Endodermal cell (in vitro differentiated cells): Measurements from ENCODE around the gene ARAP2. TPM values are rescaled to one million over a fixed set of nuclear protein-coding genes. Genes with fewer than 3 reads are reported as not detected.
A peak's percentile ranks its signal among the peaks of the same experiment; 100 is the strongest.

ENCODE experiments used
- DNase-seq: peaks from one replicate; pipeline ENCODE4 v3.0.0-alpha.2; 2017
- H3K27ac ChIP-seq: 2 replicates; pipeline ENCODE4 v1.5.1; 2013; ENCODE audit warnings: mild to moderate bottlenecking, low read depth, low read length, moderate library complexity
- H3K27me3 ChIP-seq: 2 replicates; pipeline ENCODE4 v1.6.1; 2013; ENCODE audit warnings: mild to moderate bottlenecking, low read length, moderate library complexity; ENCODE audit not compliant: insufficient read depth, control insufficient read depth, poor library complexity, severe bottlenecking
- H3K36me3 ChIP-seq: 2 replicates; pipeline ENCODE4 v1.7.0; 2013; ENCODE audit warnings: mild to moderate bottlenecking, low read length, moderate library complexity; ENCODE audit not compliant: control insufficient read depth, insufficient read depth
- H3K4me1 ChIP-seq: one replicate; pipeline ENCODE4 v1.7.0; 2013; ENCODE audit warnings: low read length; ENCODE audit not compliant: control insufficient read depth, insufficient read depth
- H3K4me3 ChIP-seq: 2 replicates; pipeline ENCODE4 v1.5.1; 2013; ENCODE audit warnings: mild to moderate bottlenecking, low read length, moderate library complexity
- H3K9ac ChIP-seq: 2 replicates; pipeline ENCODE4 v1.6.1; 2013; ENCODE audit warnings: mild to moderate bottlenecking, low read length, moderate library complexity; ENCODE audit not compliant: poor library complexity, severe bottlenecking; ENCODE audit errors: extremely low read depth
- H3K9me3 ChIP-seq: 2 replicates; pipeline ENCODE4 v1.6.1; 2013; ENCODE audit warnings: mild to moderate bottlenecking, low read length, moderate library complexity; ENCODE audit not compliant: control insufficient read depth
- H3K27ac Mint-ChIP-seq: 2 replicates; pipeline ENCODE4 v1.8.0; 2020; ENCODE audit warnings: mixed read lengths
- H3K27me3 Mint-ChIP-seq: 2 replicates; pipeline ENCODE4 v1.8.0; 2021; ENCODE audit warnings: mild to moderate bottlenecking, mixed read lengths; ENCODE audit not compliant: insufficient read depth
- H3K36me3 Mint-ChIP-seq: 2 replicates; pipeline ENCODE4 v1.8.0; 2020; ENCODE audit warnings: low read depth, mixed read lengths
- H3K4me1 Mint-ChIP-seq: 2 replicates; pipeline ENCODE4 v1.8.0; 2020; ENCODE audit warnings: mixed read lengths
- H3K4me3 Mint-ChIP-seq: 2 replicates; pipeline ENCODE4 v1.8.0; 2020; ENCODE audit warnings: mild to moderate bottlenecking, moderate library complexity, mixed read lengths
- H3K9me3 Mint-ChIP-seq: 2 replicates; pipeline ENCODE4 v1.8.0; 2020; ENCODE audit warnings: mild to moderate bottlenecking, mixed read lengths
- WGBS, 2 experiments: methylation state at CpG; one replicate each; pipeline versions ENCODE4 v1.1.5 to v1.1.7; 2013; ENCODE audit warnings: missing lambda C conversion rate in 2 of 2, mixed read lengths in 1 of 2; ENCODE audit not compliant: insufficient coverage in 1 of 2, insufficient read length in 1 of 2; 5-methylcytosine and 5-hydroxymethylcytosine counted together
- total RNA-seq, 2 donors: library from RNA; stranded (reverse); fragmentation: NEBNext Ultra II Directional in 1 of 2; extraction: Animal tissue kit (Norgen Biotek cat#: 25700) in 1 of 2; gene quantifications; 2 replicates in 1 of 2; 3 replicates in 1 of 2; pipeline ENCODE4 v1.2.1, GENCODE V29; 2021
- TF ChIP-seq, protein P1 (sequence below): fragments of 200-600 bp; sonication (generic); conservative IDR thresholded peaks from 2 replicates; pipeline ENCODE4 v1.5.0; 2021; ENCODE audit warnings: antibody characterized with exemption, mild to moderate bottlenecking

Gene ARAP2
- total RNA-seq, 2 donors from 2014 or later: 2.2 to 5.5 TPM

DNA sequence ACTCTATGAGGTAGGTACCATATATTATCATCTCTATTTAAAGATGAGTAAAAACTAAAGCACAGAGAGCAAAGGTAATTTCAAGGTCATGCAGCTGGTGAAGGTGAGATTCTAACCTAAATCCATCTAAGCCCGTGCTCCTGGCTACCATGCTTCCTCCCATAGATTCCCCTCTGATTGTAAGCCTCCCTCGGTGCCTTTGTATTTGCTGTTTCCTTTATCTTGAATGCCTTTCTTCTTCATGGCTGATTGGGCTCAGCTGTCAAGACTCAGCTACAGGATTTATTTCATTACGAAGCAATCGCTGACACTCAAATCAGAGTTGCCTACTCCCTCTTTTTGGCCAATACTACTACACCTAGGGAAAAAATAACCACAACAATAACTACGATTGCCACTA lies 217.1 kb downstream of the ARAP2 start:
- Mint-ChIP-seq H3K27ac (no peak overlapping the region), H3K4me3 (no peak overlapping the region), H3K27me3 (no peaks in the 10 kb centered on the region), H3K9me3 (no peaks in the 10 kb centered on the region), H3K36me3 (no peaks in the 10 kb centered on the region), H3K4me1 (peaks cover 29% of the 10 kb centered on the region)
- 27 to 30% methylated on average over 3 to 5 of the region's 5 CpGs for WGBS, 2 experiments
- Histone ChIP-seq H3K4me1 (peaks cover 7% of the 10 kb centered on the region), H3K27ac (peak overlapping the region; percentile 59), H3K27me3 (no peaks in the 10 kb centered on the region), H3K36me3 (no peaks in the 10 kb centered on the region), H3K4me3 (peak overlapping the region; percentile 16), H3K9me3 (no peaks in the 10 kb centered on the region), H3K9ac (no peak overlapping the region)
- TF ChIP-seq, protein P1, sequence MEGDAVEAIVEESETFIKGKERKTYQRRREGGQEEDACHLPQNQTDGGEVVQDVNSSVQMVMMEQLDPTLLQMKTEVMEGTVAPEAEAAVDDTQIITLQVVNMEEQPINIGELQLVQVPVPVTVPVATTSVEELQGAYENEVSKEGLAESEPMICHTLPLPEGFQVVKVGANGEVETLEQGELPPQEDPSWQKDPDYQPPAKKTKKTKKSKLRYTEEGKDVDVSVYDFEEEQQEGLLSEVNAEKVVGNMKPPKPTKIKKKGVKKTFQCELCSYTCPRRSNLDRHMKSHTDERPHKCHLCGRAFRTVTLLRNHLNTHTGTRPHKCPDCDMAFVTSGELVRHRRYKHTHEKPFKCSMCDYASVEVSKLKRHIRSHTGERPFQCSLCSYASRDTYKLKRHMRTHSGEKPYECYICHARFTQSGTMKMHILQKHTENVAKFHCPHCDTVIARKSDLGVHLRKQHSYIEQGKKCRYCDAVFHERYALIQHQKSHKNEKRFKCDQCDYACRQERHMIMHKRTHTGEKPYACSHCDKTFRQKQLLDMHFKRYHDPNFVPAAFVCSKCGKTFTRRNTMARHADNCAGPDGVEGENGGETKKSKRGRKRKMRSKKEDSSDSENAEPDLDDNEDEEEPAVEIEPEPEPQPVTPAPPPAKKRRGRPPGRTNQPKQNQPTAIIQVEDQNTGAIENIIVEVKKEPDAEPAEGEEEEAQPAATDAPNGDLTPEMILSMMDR: no peak
- peak; percentile 60 for DNase-seq

DNA sequence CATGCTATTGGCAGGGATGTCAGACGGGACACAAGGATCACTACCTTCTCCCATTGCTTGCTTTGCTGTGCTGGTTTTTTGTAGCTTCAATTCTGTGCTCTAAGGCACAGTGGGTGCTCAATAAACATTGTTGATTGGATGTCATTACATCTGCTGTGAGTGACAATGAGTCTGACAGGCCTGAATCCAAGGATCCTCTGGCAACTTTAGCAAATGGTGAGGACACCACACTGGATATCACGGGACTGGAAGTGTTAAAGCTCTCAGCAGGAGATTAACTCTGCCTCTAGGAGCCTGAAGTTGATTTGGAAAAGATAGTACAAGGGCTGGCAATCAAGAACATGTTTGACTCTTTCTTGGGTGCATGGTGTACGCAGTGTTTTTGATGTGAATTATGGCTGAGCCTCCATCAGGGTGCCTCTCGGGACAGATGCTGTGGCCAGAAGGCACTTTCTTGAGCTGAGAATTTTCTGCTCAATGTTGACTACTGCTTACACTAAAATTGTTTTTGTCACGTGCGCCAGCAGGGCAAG lies 217.9 kb downstream of the ARAP2 start:
- H3K4me1 Mint-ChIP-seq: peaks cover 29% of the 10 kb centered on the region
- DNase-seq: peak; percentile 90
- WGBS, 2 experiments: 39 to 52% methylated on average over 6 of the region's 6 CpGs
- no peak overlapping the region for H3K4me3 Mint-ChIP-seq
- TF ChIP-seq, protein P1: no peak
- peak overlapping the region; percentile 84 for H3K27ac Mint-ChIP-seq
- Histone ChIP-seq H3K27me3 (no peaks in the 10 kb centered on the region), H3K9me3 (no peaks in the 10 kb centered on the region), H3K4me3 (peak overlapping the region; percentile 39), H3K4me1 (peaks cover 7% of the 10 kb centered on the region), H3K36me3 (no peaks in the 10 kb centered on the region), H3K9ac (peak overlapping the region; percentile 15), H3K27ac (peak overlapping the region; percentile 59)
- H3K9me3 Mint-ChIP-seq: no peaks in the 10 kb centered on the region
- no peaks in the 10 kb centered on the region for H3K36me3 Mint-ChIP-seq
- H3K27me3 Mint-ChIP-seq: no peaks in the 10 kb centered on the region

DNA sequence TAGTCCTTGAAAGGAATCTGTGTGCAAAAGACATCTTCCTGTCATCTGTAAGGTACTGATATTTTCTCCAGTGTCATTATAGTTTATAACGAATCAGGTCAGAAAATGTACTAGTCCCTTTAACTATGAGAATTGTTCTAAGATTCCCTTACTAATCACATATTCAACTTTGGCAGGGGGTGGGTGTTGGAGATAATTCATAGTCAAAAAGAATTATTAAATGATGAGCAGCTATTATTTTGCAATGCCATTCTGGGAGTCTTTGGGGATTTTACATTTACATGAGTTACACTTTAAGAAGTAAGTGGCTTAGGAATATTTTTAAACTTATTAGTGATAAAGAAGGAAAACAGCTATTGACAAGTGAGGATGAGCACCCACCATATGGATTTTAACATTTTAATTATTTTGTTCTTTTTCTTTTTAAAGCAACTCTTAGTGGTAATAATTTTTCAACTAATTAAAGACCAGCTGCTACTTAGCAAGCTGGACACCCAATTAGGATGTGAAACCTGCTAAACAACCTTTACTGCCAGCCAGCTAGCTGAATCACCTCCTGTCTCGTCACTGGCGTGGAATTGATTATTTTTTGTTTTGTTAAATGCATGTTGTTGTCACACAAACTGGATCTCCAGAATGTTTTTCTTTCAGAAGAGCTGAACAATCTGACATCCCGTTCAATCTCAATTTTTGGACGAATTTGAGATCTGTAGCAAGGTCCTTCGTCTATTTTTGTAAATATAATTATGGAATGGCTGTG lies 219.2 kb downstream of the ARAP2 start:
- no peaks in the 10 kb centered on the region for H3K36me3 Mint-ChIP-seq
- no peak for DNase-seq
- TF ChIP-seq, protein P1: no peak
- Histone ChIP-seq H3K9me3 (no peaks in the 10 kb centered on the region), H3K4me3 (no peak overlapping the region), H3K4me1 (peaks cover 7% of the 10 kb centered on the region), H3K9ac (peak overlapping the region; percentile 19), H3K27me3 (no peaks in the 10 kb centered on the region), H3K36me3 (no peaks in the 10 kb centered on the region), H3K27ac (no peak overlapping the region)
- H3K9me3 Mint-ChIP-seq: no peaks in the 10 kb centered on the region
- H3K4me3 Mint-ChIP-seq: no peak overlapping the region
- no peaks in the 10 kb centered on the region for H3K27me3 Mint-ChIP-seq
- 86 to 93% methylated on average over 3 to 5 of the region's 6 CpGs for WGBS, 2 experiments
- H3K4me1 Mint-ChIP-seq: peaks cover 29% of the 10 kb centered on the region
- peak overlapping the region; percentile 39 for H3K27ac Mint-ChIP-seq
